ENCODE measurements around the gene CRHR1.

- TF ChIP-seq CTCF (IDR thresholded peaks at IDR 0.05) (no peak), POLR2A (IDR thresholded peaks at IDR 0.05) (no peak)
These were observed 34.2 kb upstream of the CRHR1 start for GRCh38 chr17:45749831-45750335.

All from uterus (tissue), 2 donors.